ENCODE data around the gene LRRN2.

DNA sequence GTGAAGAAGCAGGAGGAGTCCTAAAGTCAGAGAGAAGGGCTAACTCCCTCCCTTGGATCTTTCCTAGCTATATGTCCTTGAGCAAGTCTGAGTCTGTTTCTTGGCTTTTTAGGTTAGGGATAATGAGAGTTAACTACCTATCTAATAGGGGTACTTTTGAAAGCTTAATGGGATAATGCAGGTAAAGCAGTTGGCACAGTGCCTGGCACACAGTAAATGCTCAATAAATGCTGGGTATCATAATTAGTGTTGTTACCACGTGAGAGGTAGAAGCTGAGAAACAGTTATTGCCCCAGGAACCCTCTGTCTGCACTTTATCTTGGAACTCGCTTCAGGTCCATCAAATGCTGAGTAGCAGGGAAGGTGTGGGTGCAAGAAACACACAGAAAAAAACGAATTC, 5.5 kb downstream of the LRRN2 start:
- TF ChIP-seq, protein P1, sequence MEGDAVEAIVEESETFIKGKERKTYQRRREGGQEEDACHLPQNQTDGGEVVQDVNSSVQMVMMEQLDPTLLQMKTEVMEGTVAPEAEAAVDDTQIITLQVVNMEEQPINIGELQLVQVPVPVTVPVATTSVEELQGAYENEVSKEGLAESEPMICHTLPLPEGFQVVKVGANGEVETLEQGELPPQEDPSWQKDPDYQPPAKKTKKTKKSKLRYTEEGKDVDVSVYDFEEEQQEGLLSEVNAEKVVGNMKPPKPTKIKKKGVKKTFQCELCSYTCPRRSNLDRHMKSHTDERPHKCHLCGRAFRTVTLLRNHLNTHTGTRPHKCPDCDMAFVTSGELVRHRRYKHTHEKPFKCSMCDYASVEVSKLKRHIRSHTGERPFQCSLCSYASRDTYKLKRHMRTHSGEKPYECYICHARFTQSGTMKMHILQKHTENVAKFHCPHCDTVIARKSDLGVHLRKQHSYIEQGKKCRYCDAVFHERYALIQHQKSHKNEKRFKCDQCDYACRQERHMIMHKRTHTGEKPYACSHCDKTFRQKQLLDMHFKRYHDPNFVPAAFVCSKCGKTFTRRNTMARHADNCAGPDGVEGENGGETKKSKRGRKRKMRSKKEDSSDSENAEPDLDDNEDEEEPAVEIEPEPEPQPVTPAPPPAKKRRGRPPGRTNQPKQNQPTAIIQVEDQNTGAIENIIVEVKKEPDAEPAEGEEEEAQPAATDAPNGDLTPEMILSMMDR (IDR thresholded peaks at IDR 0.05; ENCODE audit: insufficient read depth, low read depth, low read length) = no peak
- TF ChIP-seq EZH2 (IDR thresholded peaks at IDR 0.05; ENCODE audit: insufficient read depth, low read length) = no peak

Data from astrocyte (in vitro differentiated cells and primary cell).